Parathyroid adenoma (tissue), 2 donors: ENCODE measurements around the gene APRT.

ENCODE experiments used
- H2AFZ ChIP-seq: fragments of 300-600 bp; sonication (generic); one replicate; pipeline ENCODE4 v1.7.0; 2017; ENCODE audit warnings: antibody characterized with exemption, mild to moderate bottlenecking
- H3K27ac ChIP-seq: fragments of 300-600 bp; sonication (generic); one replicate; pipeline ENCODE4 v1.7.0; 2017
- H3K27me3 ChIP-seq: fragments of 300-600 bp; sonication (generic); one replicate; pipeline ENCODE4 v1.7.0; 2017; ENCODE audit warnings: low read length; ENCODE audit not compliant: control insufficient read depth, insufficient read depth
- H3K36me3 ChIP-seq: fragments of 300-600 bp; sonication (generic); one replicate; pipeline ENCODE4 v1.7.0; 2017; ENCODE audit warnings: low read length; ENCODE audit not compliant: control insufficient read depth, insufficient read depth
- H3K4me1 ChIP-seq: fragments of 300-600 bp; sonication (generic); one replicate; pipeline ENCODE4 v1.7.0; 2017; ENCODE audit warnings: control low read depth
- H3K4me2 ChIP-seq: fragments of 300-600 bp; sonication (generic); one replicate; pipeline ENCODE4 v1.7.0; 2017; ENCODE audit warnings: low read length
- H3K4me3 ChIP-seq: fragments of 300-600 bp; sonication (generic); one replicate; pipeline ENCODE4 v1.7.0; 2017; ENCODE audit warnings: low read depth, low read length
- H3K79me2 ChIP-seq: fragments of 300-600 bp; sonication (generic); one replicate; pipeline ENCODE4 v1.7.0; 2017; ENCODE audit warnings: control low read depth
- H3K9ac ChIP-seq: fragments of 300-600 bp; sonication (generic); one replicate; pipeline ENCODE4 v1.7.0; 2017; ENCODE audit warnings: mild to moderate bottlenecking
- H3K9me3 ChIP-seq: fragments of 300-600 bp; sonication (generic); one replicate; pipeline ENCODE4 v1.7.0; 2017; ENCODE audit warnings: low read length; ENCODE audit not compliant: control insufficient read depth
- CTCF ChIP-seq: fragments of 300-600 bp; sonication (generic); IDR thresholded peaks from one replicate; pipeline ENCODE4 v1.7.0; 2017; ENCODE audit warnings: antibody characterized with exemption, mild to moderate bottlenecking
- donor health status: primary hyperparathyroidism.

The APRT gene

GRCh38 chr16:88771294-88771772 is 40.4 kb downstream of the APRT start:
- TF ChIP-seq CTCF, result no peak
- no peak overlapping the region for H2AFZ ChIP-seq
- H3K27ac ChIP-seq, result no peak overlapping the region
- H3K4me2 ChIP-seq, result peak overlapping the region; percentile 6
- no peaks in the 10 kb centered on the region for H3K9me3 ChIP-seq
- no peaks in the 10 kb centered on the region for H3K36me3 ChIP-seq
- no peaks in the 10 kb centered on the region for H3K27me3 ChIP-seq
- H3K9ac ChIP-seq, result no peak overlapping the region
- no peak overlapping the region for H3K4me3 ChIP-seq
- H3K79me2 ChIP-seq, result peaks cover 15% of the 10 kb centered on the region
- H3K4me1 ChIP-seq, result peaks cover 13% of the 10 kb centered on the region

GRCh38 chr16:88770461-88771293 is 41.1 kb downstream of the APRT start:
- H3K9me3 ChIP-seq, result no peaks in the 10 kb centered on the region
- H3K4me2 ChIP-seq, result peak overlapping the region; percentile 6
- peaks cover 15% of the 10 kb centered on the region for H3K79me2 ChIP-seq
- no peaks in the 10 kb centered on the region for H3K36me3 ChIP-seq
- no peak overlapping the region for H3K4me3 ChIP-seq
- H3K27ac ChIP-seq, result peak overlapping the region; percentile 25
- peaks cover 13% of the 10 kb centered on the region for H3K4me1 ChIP-seq
- TF ChIP-seq CTCF, result no peak
- H3K27me3 ChIP-seq, result no peaks in the 10 kb centered on the region
- H2AFZ ChIP-seq, result peak overlapping the region; percentile 68
- H3K9ac ChIP-seq, result no peak overlapping the region

GRCh38 chr16:88769617-88770460 is 41.9 kb downstream of the APRT start:
- H3K27me3 ChIP-seq, result no peaks in the 10 kb centered on the region
- H3K4me3 ChIP-seq, result no peak overlapping the region
- no peak for TF ChIP-seq CTCF
- no peak overlapping the region for H2AFZ ChIP-seq
- H3K27ac ChIP-seq, result no peak overlapping the region
- H3K4me2 ChIP-seq, result no peak overlapping the region
- H3K4me1 ChIP-seq, result peaks cover 13% of the 10 kb centered on the region
- peaks cover 12% of the 10 kb centered on the region for H3K79me2 ChIP-seq
- H3K9ac ChIP-seq, result no peak overlapping the region
- H3K36me3 ChIP-seq, result no peaks in the 10 kb centered on the region
- no peaks in the 10 kb centered on the region for H3K9me3 ChIP-seq

- Histone ChIP-seq H3K79me2 (peaks cover 12% of the 10 kb centered on the region), H3K4me3 (no peak overlapping the region), H3K4me1 (peaks cover 13% of the 10 kb centered on the region), H3K4me2 (no peak overlapping the region), H3K36me3 (no peaks in the 10 kb centered on the region), H2AFZ (no peak overlapping the region), H3K9ac (no peak overlapping the region), H3K27ac (no peak overlapping the region), H3K27me3 (no peaks in the 10 kb centered on the region), H3K9me3 (no peaks in the 10 kb centered on the region)
- no peak for TF ChIP-seq CTCF
These were observed 43.5 kb downstream of the APRT start for GRCh38 chr16:88768071-88768783.
